Fibroblast of pulmonary artery (primary cell): ENCODE measurements around the gene CAMTA1.

ENCODE experiments used
- DNase-seq: peaks from one replicate; pipeline ENCODE4 v3.0.0-alpha.2; 2010; ENCODE audit warnings: low read depth
- H3K4me3 ChIP-seq: replicated peaks from 2 replicates; pipeline ENCODE4 v1.5.1; 2011; ENCODE audit warnings: low read depth, mild to moderate bottlenecking, control low read depth, low read length, moderate library complexity
- TF ChIP-seq, protein P1 (sequence below): IDR thresholded peaks from 2 replicates; pipeline ENCODE4 v1.5.1; 2011; ENCODE audit warnings: mild to moderate bottlenecking, control low read depth, low read length, inconsistent platforms; ENCODE audit errors: missing control alignments

CAMTA1 gene

DNA sequence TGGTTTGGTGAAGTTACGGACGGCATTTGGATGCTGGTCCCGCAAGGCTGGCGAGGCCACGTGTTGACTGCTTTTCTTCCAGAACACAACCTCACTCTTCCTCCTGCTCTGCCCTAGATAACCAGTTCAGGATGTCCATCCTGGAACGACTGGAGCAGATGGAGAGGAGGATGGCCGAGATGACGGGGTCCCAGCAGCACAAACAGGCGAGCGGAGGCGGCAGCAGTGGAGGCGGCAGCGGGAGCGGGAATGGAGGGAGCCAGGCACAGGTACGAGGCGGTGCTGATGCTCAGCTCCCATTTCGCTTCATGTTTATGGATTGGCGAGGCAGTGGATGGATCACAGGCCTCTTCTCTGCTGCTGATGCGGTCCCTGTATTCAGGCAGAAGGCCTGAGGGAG is 947.1 kb downstream of the CAMTA1 start:
- H3K4me3 ChIP-seq: no peak overlapping the region
- TF ChIP-seq, protein P1, sequence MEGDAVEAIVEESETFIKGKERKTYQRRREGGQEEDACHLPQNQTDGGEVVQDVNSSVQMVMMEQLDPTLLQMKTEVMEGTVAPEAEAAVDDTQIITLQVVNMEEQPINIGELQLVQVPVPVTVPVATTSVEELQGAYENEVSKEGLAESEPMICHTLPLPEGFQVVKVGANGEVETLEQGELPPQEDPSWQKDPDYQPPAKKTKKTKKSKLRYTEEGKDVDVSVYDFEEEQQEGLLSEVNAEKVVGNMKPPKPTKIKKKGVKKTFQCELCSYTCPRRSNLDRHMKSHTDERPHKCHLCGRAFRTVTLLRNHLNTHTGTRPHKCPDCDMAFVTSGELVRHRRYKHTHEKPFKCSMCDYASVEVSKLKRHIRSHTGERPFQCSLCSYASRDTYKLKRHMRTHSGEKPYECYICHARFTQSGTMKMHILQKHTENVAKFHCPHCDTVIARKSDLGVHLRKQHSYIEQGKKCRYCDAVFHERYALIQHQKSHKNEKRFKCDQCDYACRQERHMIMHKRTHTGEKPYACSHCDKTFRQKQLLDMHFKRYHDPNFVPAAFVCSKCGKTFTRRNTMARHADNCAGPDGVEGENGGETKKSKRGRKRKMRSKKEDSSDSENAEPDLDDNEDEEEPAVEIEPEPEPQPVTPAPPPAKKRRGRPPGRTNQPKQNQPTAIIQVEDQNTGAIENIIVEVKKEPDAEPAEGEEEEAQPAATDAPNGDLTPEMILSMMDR: no peak
- no peak for DNase-seq

DNA sequence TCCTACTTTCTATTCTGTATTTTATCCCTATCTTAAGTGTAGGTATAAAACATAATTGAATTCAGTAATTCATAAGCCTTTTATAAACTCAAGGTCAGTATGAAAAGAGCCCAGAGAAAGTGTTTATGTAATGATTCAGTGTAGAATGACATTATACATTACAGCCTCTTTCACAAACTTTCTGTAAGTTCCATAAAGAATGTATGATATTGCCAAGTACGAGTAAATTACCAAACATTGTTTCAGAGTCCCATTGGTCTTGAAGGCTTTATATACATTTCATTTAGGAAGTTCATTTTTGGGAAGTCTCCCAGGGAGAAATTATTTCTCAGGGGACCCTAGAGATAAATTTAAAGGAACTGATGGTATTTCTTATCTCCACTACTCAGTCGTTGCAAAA is 948.0 kb downstream of the CAMTA1 start:
- TF ChIP-seq, protein P1: no peak

DNA sequence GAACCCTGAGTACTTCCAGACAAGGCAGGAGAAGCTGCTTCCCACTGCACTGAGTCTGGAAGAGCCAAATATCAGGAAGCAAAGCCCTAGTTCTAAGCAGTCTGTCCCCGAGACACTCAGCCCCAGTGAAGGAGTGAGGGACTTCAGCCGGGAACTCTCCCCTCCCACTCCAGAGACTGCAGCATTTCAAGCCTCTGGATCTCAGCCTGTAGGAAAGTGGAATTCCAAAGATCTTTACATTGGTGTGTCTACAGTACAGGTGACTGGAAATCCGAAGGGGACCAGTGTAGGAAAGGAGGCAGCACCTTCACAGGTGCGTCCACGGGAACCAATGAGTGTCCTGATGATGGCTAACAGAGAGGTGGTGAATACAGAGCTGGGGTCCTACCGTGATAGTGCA is 952.8 kb downstream of the CAMTA1 start:
- H3K4me3 ChIP-seq: no peak overlapping the region
- TF ChIP-seq, protein P1: no peak
- no peak for DNase-seq

More for the DNA sequence above, 948.0 kb downstream of the CAMTA1 start:
- DNase-seq: no peak
- no peak overlapping the region for H3K4me3 ChIP-seq

DNA sequence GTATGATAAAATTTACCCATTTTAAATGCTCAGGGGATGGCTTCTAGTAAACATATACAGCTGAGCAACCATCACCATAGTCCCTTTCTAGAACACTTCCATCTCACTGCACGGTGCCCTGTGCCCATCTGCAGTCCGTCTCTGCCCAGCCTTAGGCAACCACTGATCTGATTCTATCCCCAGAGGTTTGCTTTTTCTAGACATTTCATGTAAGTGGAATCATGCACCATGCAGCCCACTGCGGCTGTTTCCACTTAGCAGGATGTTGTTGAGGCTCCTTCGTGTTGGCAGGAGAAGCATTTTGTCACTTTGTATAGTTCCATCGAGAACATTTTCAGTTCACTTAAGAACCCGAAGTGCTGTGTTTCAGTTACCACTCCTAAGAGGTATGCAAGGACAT is 958.1 kb downstream of the CAMTA1 start:
- no peak overlapping the region for H3K4me3 ChIP-seq
- TF ChIP-seq, protein P1: no peak
- no peak for DNase-seq

DNA sequence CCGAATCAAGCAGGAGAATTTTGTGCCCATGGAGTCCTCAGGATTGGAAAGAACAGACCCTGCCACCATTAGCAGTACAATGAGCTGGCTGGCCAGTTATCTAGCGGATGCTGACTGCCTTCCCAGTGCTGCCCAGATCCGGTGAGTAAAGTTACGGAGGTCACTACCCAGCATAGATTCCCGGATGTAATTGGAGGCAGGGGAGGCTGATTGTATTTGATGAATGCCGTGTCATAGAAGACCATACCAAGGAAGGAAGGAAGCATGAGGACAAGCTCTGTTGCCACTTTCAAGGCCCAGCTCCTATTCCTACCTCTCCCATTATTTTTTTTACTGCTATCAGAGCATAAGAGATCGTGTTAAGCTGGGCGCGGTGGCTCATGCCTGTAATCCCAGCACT is 959.6 kb downstream of the CAMTA1 start:
- TF ChIP-seq, protein P1: no peak

DNA sequence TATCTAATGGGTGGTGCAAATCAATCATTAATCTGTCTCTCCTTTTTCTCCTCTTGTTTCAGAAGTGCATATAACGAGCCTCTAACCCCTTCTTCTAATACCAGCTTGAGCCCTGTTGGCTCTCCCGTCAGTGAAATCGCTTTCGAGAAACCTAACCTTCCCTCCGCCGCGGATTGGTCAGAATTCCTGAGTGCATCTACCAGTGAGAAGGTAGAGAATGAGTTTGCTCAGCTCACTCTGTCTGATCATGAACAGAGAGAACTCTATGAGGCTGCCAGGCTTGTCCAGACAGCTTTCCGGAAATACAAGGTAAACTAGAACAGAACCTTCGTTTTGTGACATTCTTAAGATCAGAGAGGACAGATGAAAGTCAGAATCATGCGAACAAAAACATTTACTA is 960.5 kb downstream of the CAMTA1 start:
- H3K4me3 ChIP-seq: no peak overlapping the region
- TF ChIP-seq, protein P1: no peak
- DNase-seq: no peak

More for the DNA sequence above, 959.6 kb downstream of the CAMTA1 start:
- no peak for DNase-seq
- no peak overlapping the region for H3K4me3 ChIP-seq

DNA sequence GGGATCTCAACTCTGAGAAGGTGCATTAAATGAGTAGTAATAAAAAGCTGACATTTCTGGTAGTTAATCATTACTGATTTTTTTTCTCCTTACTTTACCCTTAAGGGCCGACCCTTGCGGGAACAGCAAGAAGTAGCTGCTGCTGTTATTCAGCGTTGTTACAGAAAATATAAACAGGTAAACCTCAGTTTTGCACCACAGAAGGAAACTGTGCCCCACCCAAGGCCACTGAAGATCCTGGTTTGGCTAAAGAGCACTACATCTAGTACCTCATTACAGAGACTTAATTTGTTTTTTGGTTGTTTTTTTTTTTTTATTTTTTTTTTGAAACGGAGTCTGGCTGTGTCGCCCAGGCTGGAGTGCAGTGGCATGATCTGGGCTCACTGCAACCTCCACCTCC is 962.4 kb downstream of the CAMTA1 start:
- no peak for DNase-seq
- H3K4me3 ChIP-seq: no peak overlapping the region
- TF ChIP-seq, protein P1: no peak
